Common myeloid progenitor, CD34-positive (primary cell): ENCODE measurements around the gene CSMD2.

Source experiments
- CTCF ChIA-PET: fragments of 350-600 bp; sonication (Branson Sonifier 250); formaldehyde crosslinking; loops from one replicate; lab custom pipeline; 2021; ENCODE audit warnings: antibody characterized with exemption; lab: Charles Lee
- POLR2A ChIA-PET: fragments of 350-600 bp; sonication (Branson Sonifier 250); formaldehyde crosslinking; loops from one replicate; lab custom pipeline; 2021; ENCODE audit warnings: antibody characterized with exemption; lab: Charles Lee
- DNase-seq, 3 donors: peaks; one replicate each; pipeline versions ENCODE4 v3.0.0 to v3.0.0-alpha.2; 2013
- H3K27ac ChIP-seq, 2 experiments: 1 replicate in 1 of 2; 2 replicates in 1 of 2; pipeline ENCODE4 v1.7.0; 2013; ENCODE audit warnings: inconsistent platforms in 2 of 2, low read length in 2 of 2, mild to moderate bottlenecking in 2 of 2, low read depth in 1 of 2, moderate library complexity in 1 of 2; ENCODE audit not compliant: severe bottlenecking in 2 of 2, insufficient read depth in 1 of 2, poor library complexity in 1 of 2
- H3K27me3 ChIP-seq, 5 experiments: replicated peaks in 2 of 5; 1 replicate in 3 of 5; 2 replicates in 2 of 5; pipeline versions ENCODE4 v1.6.1 to v1.7.0; 2013; ENCODE audit warnings: low read length in 4 of 5, mild to moderate bottlenecking in 2 of 5, moderate library complexity in 2 of 5, inconsistent platforms in 1 of 5; ENCODE audit not compliant: insufficient read depth in 5 of 5, control insufficient read depth in 4 of 5
- H3K36me3 ChIP-seq, 4 experiments: 1 replicate in 2 of 4; 2 replicates in 2 of 4; pipeline versions ENCODE4 v1.6.1 to v1.7.0; 2013; ENCODE audit warnings: low read length in 3 of 4, control low read depth in 1 of 4, mild to moderate bottlenecking in 1 of 4; ENCODE audit not compliant: control insufficient read depth in 4 of 4, insufficient read depth in 4 of 4
- H3K4me1 ChIP-seq, 4 experiments: 1 replicate in 3 of 4; 2 replicates in 1 of 4; pipeline versions ENCODE4 v1.6.1 to v1.7.1; 2013; ENCODE audit warnings: low read length in 3 of 4, mild to moderate bottlenecking in 3 of 4, control low read depth in 1 of 4, inconsistent platforms in 1 of 4, moderate library complexity in 1 of 4; ENCODE audit not compliant: control insufficient read depth in 4 of 4, insufficient read depth in 4 of 4; ENCODE audit errors: control extremely low read depth in 1 of 4
- H3K4me3 ChIP-seq, 7 experiments: 1 replicate in 4 of 7; 2 replicates in 3 of 7; pipeline versions ENCODE4 v1.5.1 to v1.7.0; 2013; ENCODE audit warnings: mild to moderate bottlenecking in 7 of 7, low read length in 6 of 7, moderate library complexity in 6 of 7, inconsistent platforms in 2 of 7, low read depth in 2 of 7, control low read depth in 1 of 7; ENCODE audit not compliant: insufficient read depth in 4 of 7, control insufficient read depth in 1 of 7; ENCODE audit errors: extremely low read depth in 1 of 7
- H3K9me3 ChIP-seq, 5 experiments: 1 replicate in 4 of 5; 2 replicates in 1 of 5; pipeline versions ENCODE4 v1.6.1 to v1.7.1; 2013; ENCODE audit warnings: low read length in 4 of 5, mild to moderate bottlenecking in 2 of 5, inconsistent platforms in 1 of 5, low read depth in 1 of 5, moderate library complexity in 1 of 5; ENCODE audit not compliant: control insufficient read depth in 4 of 5, insufficient read depth in 2 of 5; ENCODE audit errors: control extremely low read depth in 1 of 5
- WGBS: methylation state at CpG from one replicate; pipeline ENCODE4 v1.1.5; 2013; ENCODE audit not compliant: insufficient coverage; 5-methylcytosine and 5-hydroxymethylcytosine counted together

Gene CSMD2

DNA sequence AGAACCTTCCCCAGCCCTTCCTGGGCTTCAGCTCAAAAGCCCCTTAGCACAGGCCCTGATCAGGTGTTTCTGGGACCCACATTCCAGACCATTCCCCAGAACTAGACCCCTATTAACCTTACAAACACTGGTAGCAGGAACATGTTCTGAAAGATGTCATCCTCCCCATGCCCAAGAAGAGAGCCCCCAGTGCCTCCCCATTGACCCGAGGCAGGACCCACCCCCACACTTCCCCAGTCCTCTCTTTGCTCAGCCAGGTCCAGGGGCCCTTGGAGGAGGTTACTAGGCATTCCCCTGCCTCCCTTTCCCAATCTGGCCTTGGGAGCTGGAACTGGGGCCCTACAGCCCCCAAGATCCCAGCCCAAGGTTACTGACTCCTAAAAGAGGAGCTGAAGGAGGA is 340.1 kb downstream of the CSMD2 start:
- Histone ChIP-seq H3K36me3 (no peaks in the 10 kb centered on the region), H3K4me1 (no peaks in the 10 kb centered on the region), H3K27ac (no peak overlapping the region), H3K27me3 (peaks cover 0 to 9% (median 2%) of the 10 kb centered on the region in 5 experiments), H3K9me3 (peaks cover 0 to 4% (median 0%) of the 10 kb centered on the region in 5 experiments), H3K4me3 (no peak overlapping the region)
- no peak for DNase-seq
- 83% methylated on average over 1 of the region's 1 CpG for WGBS
- CTCF ChIA-PET: no interaction called here
- POLR2A ChIA-PET: no interaction called here

DNA sequence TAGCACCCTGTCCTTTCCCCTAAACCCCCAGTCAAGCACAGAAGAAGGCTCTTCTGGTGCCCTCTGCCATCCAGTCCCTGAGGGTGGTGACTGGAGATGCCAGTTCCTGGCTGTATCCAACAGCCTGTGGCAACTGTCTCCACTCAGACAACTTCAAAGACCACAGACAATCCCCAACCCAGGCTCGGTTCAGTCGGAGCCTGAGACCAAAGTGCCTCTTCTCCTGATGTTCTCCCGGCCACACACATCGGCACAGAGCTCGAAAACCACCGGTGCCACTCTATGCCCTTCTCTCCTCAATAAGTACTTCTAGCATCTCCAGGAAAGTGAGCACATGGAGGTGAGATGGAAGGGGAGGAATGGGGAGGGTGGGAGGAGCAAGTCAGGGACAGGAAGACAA is 340.7 kb downstream of the CSMD2 start:
- H3K4me3 ChIP-seq: no peak overlapping the region

DNA sequence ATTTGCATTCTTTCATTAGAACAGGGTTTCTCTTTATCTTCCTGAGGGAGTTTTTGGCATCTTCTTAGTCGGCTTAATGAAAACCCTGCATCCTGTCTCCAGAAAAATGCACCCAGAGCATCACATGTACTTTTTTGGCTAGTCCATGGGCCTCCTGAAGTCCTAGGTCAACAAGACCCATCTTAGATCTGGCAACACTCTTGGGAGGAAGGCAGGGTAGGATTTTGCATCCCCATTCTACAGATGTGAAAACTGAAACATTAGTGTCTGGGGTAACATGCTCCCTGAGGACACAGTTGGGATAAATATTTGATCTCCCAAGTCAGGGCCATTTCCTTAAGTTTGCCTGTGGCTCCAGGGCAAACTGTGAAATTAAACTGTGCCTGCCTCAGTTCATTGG is 341.2 kb downstream of the CSMD2 start:
- H3K36me3 ChIP-seq: no peaks in the 10 kb centered on the region
- CTCF ChIA-PET: no interaction called here
- H3K4me3 ChIP-seq: no peak overlapping the region
- peaks cover 0 to 4% (median 0%) of the 10 kb centered on the region in 5 experiments for H3K9me3 ChIP-seq
- no peak for DNase-seq
- no peaks in the 10 kb centered on the region for H3K4me1 ChIP-seq
- 89% methylated on average over 1 of the region's 1 CpG for WGBS
- POLR2A ChIA-PET: no interaction called here
- no peak overlapping the region for H3K27ac ChIP-seq
- H3K27me3 ChIP-seq: peaks cover 0 to 9% (median 2%) of the 10 kb centered on the region in 5 experiments

More for the DNA sequence above, 340.7 kb downstream of the CSMD2 start:
- no peak for DNase-seq
- no peaks in the 10 kb centered on the region for H3K4me1 ChIP-seq
- H3K27me3 ChIP-seq: peaks cover 0 to 9% (median 2%) of the 10 kb centered on the region in 5 experiments
- WGBS: no CpG with 5 or more reads among the region's 6 CpGs
- no peaks in the 10 kb centered on the region for H3K36me3 ChIP-seq
- ChIA-PET POLR2A (no interaction called here), CTCF (no interaction called here)
- H3K27ac ChIP-seq: no peak overlapping the region
- peaks cover 0 to 4% (median 0%) of the 10 kb centered on the region in 5 experiments for H3K9me3 ChIP-seq

DNA sequence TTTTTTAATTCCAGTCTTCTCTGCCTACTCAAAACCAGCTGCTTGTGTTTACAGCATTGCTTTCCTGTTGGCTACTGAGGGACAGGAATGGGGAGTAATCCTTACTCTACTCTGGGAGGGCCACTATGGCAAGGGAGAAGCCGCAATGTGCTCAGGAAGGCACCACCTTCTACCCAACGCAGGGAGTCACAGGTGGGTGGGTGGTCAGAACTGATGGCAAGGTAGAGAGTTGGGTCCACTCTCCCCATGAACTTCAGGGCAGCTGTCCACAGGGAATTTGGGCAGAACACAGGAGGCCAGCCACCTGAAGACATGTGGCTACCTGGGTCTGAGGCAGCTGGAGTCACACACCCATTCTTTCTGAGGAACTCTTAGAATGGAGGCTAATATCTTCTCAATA is 341.6 kb downstream of the CSMD2 start:
- Histone ChIP-seq H3K4me3 (no peak overlapping the region), H3K9me3 (peaks cover 0 to under 1% (median 0%) of the 10 kb centered on the region in 5 experiments), H3K27ac (no peak overlapping the region), H3K27me3 (peaks cover 0 to 9% (median 2%) of the 10 kb centered on the region in 5 experiments), H3K4me1 (no peaks in the 10 kb centered on the region), H3K36me3 (no peaks in the 10 kb centered on the region)
- DNase-seq: no peak
- ChIA-PET CTCF (no interaction called here), POLR2A (no interaction called here)
- WGBS: 100% methylated on average over 2 of the region's 2 CpGs

DNA sequence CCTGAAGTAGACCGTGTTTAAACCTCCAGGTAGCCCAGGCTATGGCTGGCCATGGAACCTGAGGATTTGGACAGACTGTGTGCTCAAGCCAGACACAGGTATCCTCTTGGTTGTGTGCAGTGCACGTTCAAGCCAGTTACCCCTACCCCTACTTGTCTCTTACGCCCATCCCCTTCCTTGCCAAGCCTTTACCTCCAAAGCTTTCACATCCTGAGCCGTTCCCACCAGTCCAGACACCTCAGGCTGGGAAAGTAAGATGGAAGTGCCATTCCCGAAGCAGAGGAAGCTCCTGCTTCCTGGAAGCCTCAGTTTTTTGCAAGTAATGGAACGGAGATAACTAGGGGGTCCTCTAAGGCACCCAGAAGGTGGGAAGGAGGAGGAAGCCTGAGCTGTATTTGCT is 342.6 kb downstream of the CSMD2 start:
- no peak for DNase-seq
- Histone ChIP-seq H3K9me3 (no peaks in the 10 kb centered on the region), H3K36me3 (no peaks in the 10 kb centered on the region), H3K27ac (no peak overlapping the region), H3K4me3 (no peak overlapping the region), H3K27me3 (peaks cover 0 to 13% (median 3%) of the 10 kb centered on the region in 5 experiments), H3K4me1 (no peaks in the 10 kb centered on the region)
- POLR2A ChIA-PET: no interaction called here
- CTCF ChIA-PET: no interaction called here
- 41% methylated on average over 3 of the region's 6 CpGs for WGBS

DNA sequence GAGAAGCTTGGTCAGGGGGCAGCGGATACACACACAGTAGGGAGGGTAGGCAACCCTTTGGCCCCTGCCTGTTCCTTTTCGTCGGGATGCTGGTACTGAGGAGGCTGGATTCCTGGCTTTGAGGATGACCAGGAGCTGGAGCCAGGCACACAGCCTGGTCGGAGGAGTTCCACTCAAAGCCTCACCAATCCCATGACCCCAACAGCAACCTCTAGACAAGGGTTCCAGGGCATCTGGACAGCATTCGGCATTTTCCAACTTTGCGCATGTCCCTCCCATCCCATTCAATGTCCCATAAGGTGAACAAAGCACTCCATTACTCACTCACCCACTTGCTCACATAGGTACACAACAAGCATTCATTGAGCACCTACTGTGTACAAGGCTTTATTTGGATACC is 343.7 kb downstream of the CSMD2 start:
- no peak for DNase-seq
- Histone ChIP-seq H3K27ac (no peak overlapping the region), H3K4me3 (no peak overlapping the region), H3K4me1 (no peaks in the 10 kb centered on the region), H3K36me3 (no peaks in the 10 kb centered on the region), H3K9me3 (no peaks in the 10 kb centered on the region), H3K27me3 (peaks cover 0 to 16% (median 3%) of the 10 kb centered on the region in 5 experiments)
- WGBS: 98% methylated on average over 6 of the region's 6 CpGs
- POLR2A ChIA-PET: no interaction called here
- CTCF ChIA-PET: no interaction called here

DNA sequence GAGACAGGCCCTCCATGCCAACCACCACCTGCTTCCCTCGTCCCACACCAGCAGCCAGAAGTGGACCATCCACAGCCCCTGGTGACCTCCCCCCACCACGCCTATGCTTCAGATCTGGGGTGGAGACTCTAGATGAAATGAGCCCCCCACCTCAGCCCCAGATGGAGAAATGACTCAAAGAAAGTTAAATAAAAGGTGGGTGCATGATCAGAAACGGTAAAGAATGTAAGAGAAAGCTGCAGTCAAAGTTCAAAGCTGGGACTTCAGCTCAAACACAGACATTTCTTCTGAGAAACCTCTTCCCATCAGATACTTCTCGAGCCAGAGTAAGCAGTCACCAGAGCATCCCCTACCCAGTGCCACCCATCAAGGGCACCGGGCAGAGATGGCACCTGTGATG is 344.2 kb downstream of the CSMD2 start:
- peaks cover 0 to 16% (median 3%) of the 10 kb centered on the region in 5 experiments for H3K27me3 ChIP-seq
- H3K4me3 ChIP-seq: no peak overlapping the region
- H3K9me3 ChIP-seq: no peaks in the 10 kb centered on the region
- ChIA-PET CTCF (no interaction called here), POLR2A (no interaction called here)
- H3K4me1 ChIP-seq: no peaks in the 10 kb centered on the region
- H3K27ac ChIP-seq: no peak overlapping the region
- DNase-seq: no peak
- 80% methylated on average over 1 of the region's 5 CpGs for WGBS
- no peaks in the 10 kb centered on the region for H3K36me3 ChIP-seq
